ENCODE results near the gene ZFYVE16.
"Not testable (repeated sequence)": the region's sequence is repeated elsewhere in the genome, so short reads cannot be mapped to it uniquely, and the experiment has no call there.

Gene ZFYVE16

DNA sequence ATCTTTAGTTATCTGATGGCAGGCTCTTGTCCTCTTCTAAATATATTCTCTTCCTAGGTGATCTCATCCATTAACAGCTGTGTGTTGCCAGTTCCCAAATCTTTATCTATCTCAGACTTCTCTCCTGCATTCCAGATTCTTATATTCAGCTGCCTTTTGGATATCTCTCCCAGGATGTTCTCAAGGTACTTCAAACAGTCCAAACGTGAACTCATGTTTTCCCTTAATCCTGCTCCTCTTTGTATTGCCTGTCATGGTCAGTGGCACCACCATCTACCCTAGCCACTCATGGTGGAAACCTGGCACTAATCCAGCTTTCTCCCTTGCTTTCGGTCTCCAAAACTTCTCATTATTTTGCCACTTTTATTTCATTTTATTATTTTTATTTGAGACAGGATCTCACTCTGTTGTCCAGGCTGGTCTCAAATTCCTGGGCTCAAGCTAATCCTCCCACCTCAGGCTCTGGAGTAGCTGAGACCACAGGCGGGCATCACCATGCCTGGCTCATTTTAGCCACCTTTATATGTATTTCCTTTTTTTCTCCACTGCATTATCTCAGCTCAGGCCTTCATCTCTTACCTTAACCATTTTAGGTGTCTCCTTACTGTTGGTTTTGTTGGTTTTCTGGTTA is 3.8 kb downstream of the ZFYVE16 start:
- no peak for DNase-seq

DNA sequence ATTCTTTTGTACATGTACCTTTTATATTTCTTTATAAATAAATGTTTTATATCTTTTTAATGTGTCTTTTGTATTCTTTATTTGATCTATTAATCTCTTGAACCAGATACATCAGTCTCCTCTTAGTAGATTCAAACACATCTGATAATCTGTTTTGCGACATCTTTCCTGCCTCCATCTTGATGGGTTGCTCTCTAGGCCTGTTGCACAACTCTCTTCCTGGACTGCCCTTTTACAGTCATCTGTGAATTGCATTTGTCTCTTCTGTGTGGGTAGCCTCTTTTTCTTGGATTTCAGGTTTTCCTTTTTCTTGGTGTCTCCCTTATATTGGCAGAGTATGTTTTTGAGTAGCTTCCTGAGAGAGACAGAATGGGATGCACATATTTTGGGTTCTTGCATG is 6.2 kb downstream of the ZFYVE16 start:
- DNase-seq = no peak

DNA sequence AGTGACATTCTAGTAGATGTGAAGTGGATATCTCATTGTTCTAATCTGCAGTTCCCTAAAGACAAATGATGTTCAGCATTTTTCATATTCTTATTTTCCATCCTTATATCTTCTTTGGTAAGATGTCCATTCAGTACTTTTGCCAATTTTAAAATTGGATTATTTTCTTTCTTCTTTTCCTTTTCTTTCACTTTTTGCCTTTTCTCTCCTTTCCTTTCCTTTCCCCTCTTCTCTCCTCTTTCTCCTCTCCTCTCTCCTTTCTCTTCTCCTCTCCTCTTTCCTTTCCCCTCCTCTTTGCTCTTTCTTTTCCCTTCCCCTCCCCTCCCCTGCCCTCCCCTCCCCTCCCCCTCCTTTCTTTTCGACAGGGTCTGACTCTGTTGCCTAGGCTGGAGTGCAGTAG is 10.1 kb downstream of the ZFYVE16 start:
- DNase-seq = no peak

DNA sequence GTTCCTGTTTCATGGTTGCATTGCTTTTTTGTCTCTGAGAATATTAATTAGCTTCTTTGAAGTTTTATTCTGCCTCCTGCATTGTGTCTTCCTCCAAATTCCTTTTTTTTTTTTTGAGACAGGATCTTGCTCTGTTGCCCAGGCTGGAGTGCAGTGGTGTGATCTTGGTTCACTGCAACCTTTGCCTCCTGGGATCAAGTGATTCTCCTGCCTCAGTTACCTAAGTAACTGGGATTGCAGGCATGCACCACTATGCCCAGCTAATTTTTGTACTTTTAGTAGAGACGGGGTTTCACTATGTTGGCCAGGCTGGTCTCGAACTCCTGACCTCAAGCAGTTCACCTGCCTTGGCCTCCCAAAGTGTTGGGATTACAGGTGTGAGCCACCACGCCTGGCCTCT is 16.5 kb downstream of the ZFYVE16 start:
- not testable (repeated sequence) for DNase-seq

DNA sequence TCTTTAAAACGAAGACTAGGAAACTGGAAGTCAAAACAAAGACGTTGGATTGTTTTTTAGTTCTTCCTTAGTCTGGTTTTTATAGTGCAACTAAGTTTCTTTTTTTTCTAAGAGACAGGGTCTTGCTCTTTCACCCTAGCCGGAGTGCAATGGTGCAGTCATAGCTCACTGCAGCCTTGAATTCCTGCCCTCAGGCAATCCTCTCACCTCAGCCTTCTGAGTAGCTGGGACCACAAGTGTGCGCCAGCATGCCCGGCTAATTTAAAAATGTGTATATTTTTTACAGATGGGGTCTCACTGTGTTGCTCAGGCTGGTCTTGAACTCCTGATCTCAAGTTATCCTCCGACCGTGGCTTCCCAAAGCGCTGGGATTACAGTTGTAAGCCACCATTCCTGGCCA is 27.6 kb downstream of the ZFYVE16 start:
- no peak for DNase-seq

DNA sequence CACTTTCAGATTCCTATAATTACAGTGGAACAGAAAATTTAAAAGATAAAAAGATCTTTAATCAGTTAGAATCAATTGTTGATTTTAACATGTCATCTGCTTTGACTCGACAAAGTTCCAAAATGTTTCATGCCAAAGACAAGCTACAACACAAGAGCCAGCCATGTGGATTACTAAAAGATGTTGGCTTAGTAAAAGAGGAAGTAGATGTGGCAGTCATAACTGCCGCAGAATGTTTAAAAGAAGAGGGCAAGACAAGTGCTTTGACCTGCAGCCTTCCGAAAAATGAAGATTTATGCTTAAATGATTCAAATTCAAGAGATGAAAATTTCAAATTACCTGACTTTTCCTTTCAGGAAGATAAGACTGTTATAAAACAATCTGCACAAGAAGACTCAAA is 29.5 kb downstream of the ZFYVE16 start:
- DNase-seq = no peak

DNA sequence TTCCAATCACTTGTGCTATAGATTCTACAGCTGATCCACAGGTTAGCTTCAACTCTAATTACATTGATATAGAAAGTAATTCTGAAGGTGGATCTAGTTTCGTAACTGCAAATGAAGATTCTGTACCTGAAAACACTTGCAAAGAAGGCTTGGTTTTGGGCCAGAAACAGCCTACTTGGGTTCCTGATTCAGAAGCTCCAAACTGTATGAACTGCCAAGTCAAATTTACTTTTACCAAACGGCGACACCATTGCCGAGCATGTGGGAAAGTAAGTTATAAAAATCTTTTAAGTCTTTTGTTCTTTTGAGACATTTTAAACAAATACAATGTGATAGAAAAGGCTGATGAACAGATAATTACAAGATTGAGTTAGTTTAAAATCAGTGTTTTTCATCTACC is 30.9 kb downstream of the ZFYVE16 start:
- DNase-seq = no peak

DNA sequence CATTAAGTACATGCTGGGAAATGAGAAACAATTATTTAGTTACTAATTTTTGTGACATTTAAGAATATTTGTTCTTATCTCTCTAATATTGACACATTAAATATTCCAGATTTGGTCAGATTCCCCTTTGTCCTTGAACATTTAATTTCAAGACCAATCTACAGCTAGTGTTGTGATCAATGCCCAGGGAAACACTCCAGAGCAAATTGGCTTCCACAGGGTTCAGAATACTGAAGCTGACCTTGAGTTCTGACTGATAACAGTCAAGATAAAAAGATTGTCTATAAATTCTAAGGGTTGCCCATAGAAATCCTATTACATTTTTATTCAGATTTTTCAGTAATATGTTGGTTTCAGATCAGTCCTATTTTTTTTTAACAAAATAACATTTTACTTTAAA is 31.3 kb downstream of the ZFYVE16 start:
- DNase-seq = no peak

DNA sequence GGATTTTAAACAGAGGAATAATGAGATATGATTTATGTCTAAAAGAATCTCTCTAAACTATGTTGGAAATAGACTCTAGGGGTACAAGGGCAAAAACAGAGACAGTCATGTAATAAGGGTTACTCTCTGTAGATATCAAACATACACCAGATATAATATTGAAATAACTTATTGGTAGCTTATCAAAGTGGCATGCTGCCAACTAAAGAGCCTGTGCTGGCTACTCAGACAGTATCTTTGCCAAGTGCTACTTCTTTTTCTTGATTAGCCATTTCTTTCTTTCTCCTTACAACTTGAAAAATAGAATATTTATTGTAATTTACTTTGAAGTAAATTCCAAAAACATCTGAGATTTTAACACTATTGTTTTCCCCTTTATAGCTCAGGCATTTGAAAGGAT is 34.9 kb downstream of the ZFYVE16 start:
- no peak for DNase-seq

DNA sequence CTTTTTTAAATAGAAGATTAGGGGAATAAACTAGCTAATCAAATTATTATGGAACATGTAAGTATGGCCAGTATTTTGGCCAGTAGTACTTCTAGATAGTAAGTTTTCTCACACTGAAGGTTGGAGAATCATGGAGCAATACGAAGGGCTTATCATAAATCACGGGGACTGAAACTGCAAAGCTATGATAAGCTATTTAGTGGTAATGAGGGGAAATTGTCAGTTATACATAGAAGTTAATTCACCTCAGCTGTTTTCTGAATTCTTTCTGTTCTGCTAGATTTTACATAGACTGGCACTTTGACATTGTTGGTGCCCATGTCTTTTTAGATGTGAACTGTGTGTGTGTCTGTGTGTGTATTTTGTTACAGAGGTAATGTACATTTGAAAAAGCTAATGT is 45.5 kb downstream of the ZFYVE16 start:
- DNase-seq = no peak

DNA sequence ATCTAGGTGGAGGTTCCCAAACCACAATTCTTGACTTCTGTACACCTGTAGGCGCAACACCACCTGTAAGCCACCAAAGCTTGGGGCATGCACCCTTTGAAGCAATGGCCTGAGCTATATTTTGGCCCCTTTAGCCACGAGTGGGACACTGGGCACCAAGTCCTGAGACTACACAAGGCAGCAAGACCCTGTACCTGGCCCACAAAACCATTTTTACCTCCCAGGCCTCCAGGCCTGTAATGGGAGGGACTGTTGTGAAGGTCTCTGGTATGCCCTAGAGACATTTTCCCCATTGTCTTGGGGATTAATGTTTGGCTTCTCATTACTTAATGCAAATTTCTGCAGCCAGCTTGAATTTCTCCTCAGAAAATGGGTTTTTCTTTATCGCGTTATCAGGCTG is 55.4 kb downstream of the ZFYVE16 start:
- DNase-seq = no peak

DNA sequence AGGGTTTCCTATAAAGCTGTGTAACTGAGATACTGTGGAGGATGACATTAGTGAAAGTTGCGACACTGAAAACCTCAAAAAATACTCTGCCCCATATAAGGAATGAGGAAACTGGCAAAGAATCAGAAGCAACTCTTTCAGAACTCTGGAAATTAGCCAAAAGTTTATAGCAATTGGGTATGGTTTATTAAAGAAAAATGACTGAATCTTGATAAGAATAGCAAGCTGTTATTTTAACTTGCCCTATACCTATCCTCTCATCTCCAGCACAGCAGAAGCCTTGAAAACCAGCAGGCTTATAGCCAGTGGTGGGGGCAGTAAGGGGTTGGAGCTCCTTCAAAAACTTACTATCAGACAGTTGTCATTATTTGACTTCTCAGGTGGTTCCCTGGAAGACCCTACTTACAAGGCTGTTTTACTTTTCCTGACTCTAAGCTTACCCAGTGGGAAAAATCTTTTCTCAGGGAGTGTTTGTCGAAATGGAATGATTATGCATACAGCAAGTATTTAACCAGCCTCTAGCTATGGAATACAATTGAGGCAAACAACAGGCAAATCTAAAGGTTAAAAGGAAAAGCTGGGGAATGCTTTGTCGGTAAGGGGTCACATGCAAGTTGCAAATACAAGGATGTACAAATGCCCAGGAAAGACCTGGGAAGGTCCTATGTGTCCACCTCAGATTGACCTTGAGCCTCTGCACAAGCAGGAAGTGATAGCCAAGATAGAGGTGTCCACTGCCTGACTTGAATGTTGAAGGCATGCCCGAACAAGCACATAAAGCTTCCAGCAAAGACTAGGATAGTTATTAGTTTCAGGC is 59.0 kb downstream of the ZFYVE16 start:
- DNase-seq = no peak

DNA sequence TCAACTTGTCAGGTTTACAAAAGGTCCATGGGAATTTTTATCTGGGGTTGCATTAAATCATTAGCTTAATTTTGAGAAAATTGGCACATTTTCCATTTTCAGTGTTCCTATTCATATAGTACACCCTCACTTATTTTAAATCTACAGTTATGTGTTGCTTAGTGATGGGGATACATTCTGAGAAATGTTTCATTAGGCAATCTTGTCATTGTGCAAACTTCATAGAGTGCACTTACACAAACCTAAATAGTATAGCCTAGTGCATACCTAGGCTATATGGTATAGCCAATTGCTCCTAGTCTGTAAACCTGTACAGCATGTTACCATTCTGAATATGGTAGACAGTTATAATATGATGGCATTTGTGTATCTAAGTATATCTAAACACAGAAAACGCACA is 60.3 kb downstream of the ZFYVE16 start:
- no peak for DNase-seq

DNA sequence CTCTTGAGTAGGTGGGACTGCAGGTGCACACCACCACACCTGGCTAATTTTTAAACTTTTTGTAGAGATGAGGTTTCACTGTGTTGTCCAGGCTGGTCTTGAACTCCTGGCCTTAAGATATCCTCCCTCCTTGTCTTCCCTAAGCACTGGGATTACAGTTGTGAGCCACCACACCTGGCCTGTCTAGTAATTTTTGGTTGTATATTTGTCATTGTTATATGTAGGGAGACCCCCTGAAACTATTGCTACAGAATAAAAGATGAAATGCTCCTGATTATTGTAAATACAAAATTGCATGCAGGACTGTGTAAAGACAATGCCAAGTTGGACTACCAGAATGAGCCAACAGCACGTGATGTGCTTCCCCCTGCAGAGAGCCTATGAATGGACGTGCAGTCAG is 62.8 kb downstream of the ZFYVE16 start:
- DNase-seq = not testable (repeated sequence)

DNA sequence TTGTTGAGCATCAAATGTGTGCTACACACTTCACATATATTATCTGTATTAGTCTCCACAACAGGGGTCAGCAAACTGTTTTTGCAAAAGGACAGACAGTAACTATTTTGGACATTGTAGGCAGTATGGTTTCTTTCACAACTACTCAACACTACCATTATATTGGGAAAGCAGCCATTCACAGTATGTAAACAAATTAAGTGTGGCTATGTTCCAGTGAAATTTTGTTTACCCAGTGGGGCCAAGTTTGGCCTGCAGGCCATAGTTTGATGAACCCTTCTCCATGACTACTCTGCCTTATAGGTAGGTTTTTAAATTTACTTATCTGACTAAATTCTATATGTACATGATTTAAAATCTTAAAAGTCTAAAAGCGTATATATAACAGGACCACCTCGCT is 67.1 kb downstream of the ZFYVE16 start:
- no peak for DNase-seq

DNA sequence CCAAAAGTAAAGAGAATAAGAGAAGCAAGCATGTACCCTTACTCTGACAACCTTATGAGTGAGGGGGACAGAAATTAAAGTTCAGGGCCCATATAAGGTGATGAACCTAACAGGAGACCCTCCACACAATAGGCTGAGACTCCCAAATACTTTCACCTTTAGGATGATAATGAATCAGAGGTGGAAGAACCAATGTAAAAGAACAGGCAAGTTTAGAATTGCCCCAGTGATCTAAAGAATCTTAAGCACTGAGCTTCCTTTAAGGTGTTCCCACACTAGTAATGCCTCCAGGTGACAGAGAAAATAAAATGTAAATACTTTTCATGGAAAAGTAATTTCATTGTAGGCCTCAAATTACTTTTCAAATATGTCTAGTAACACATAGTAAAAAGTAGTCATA is 71.8 kb downstream of the ZFYVE16 start:
- no peak for DNase-seq

DNA sequence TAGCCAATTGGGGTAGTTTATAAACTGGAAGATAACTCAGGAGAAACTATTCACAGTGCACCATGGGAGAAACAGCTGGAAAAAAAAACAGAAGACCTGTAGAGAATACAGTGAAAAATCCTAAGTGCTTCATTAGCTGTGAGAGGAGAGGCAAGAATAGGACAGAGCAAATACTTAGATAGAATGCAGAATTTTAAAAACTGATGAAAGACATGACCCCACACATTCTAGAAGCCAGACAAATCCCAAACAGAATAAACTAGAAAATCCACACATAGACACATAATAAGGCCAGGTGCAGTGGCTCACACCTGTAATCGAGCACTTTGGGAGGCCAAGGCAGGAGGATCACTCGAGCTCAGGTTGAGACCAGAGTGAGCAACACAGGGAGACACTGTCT is 72.5 kb downstream of the ZFYVE16 start:
- DNase-seq = no peak

DNA sequence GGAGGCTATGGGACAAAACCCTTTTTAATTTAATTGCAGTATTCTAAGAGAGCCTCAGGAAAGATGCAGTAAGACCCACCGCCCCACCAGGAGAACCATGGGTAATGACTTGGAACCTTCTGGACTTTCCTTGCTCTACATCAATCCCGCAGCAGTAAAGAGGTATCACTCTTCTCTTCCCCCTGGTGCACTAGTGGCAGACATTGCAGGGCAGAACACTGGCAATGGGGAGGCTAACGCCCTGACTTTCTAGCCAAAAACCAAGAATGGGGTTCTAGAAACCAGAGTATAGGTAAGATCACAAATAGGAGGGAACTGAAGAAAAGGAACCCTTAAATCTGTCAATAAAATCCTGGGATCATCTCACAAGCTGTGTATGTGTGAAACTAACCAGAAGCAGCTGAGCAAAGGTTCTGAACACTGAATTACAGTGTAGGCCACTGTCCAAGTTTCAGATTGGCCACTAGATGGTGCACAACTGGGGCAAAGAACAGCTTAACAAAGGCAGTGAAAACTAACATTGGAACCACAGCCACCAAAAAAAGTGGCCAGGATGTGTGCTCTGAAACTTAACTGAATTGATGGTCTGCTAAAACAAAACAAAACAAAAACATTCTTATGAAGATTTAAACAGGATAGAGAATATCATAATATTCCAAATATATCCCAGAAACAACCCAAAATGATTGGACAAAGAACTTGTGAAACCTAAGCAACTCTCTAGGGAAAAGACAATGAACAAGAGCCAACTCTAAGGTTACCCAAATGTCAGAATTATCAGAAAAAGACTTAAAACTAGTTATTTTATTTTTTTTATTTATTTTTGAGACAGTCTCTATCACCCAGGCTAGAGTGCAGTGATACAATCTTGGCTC is 73.4 kb downstream of the ZFYVE16 start:
- no peak for DNase-seq

DNA sequence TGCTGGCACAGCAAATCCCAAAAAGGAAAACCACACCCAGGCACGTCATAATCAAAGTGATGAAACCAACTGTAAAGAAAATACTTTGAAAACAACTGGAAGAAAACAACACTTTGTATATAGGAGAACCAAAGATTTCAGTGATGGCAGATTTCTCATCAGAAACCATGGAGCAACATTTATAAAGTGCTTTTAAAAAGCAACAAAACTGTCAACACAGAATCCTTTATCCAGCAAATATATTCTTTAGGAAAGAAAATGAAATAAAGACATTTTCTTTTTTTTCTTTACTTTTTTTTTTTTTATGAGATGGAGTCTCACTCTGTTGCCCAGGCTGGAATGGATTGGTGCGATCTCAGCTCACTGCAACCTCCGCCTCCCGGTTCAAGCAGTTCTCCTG is 74.7 kb downstream of the ZFYVE16 start:
- no peak for DNase-seq

DNA sequence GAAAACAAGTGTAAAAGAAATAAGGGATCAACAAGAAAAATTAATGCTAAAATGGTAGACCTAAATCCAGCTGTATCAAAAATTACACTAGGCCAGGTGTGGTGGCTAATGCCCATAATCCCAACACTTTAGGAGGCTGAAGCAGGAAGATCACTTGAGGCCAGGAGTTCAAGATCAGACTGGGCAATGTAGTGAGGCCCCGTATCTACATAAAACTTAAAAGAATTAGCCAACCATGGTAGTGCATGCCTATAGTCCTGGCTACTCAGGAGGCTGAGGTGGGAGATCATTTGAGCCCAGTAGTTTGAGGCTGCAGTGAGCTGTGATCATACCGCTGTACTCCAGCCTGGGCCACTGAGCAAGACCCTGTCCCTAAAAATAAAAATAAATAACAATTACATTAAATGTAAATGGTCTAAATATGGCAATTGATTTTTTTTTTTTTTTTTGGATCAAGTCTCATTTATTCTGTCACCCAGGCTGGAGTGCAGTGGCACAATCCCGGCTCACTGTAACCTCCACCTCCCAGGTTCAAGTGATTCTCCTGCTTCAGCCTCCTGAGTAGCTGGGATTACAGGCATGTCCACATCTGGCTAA is 75.9 kb downstream of the ZFYVE16 start:
- DNase-seq = no peak

DNA sequence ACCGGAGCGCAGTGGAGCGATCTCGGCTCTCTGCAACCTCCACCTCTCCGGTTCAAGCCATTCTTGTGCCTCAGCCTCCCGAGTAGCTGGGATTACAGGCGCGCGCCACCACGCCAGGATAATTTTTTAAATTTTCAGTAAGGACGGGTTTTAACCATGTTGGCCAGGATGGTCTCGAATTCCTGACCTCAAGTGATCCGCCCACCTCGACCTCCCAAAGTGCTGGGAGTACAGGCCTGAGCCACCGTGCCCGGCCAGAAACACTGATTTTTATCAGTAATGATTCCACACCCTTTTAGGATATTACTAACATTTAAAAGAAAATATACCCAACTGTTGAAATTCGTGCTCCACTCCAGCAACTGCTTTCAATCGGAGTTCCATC is 79.6 kb downstream of the ZFYVE16 start:
- no peak for DNase-seq

DNA sequence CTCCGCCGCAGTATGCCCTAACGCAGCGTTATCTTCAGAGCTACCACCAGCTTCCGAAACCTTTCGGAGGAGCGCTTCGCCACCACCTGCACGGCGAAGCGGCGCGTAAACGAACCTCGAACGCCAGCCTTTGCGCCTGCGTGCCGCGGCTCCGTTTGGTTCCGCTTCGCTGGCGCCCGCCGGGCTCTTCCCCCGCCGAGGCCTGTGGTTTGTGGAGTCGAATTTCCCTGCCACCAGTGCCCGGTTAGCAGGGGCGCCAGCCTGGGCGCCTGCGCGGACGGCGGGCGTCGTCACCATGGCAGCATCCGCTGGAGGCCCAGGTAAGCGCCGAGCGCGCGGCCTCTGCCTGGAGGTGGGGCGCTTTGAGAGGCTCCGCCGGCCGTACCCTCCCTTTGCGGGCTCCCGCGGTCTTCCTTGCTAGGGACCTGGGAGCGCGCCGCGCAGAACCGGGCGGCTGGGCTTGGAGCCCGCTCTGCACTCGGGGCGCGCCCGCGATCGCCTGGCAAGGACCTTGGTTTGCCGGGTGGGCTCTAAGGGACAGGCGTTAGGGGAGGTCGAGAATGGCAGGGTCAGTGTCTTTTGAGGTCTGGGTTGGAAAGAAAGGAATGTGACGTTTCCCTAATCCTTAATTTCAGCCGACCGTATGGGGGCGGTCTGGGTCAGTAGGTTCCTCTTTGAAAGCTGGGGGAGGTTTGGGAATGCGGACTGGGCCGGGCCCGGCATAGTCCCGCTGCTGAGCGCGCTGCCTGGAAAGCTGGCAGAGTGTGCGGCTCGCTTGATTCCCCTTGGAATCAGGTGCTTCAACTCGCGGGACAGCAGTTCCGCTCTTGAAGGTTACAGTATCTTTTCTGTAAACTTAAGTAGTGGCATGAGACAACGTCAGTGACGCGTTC is 80.2 kb downstream of the ZFYVE16 start, which contains the start of gene FAM151B:
TSS of gene FAM151B (plus strand) at position 272 of the 893 bp plus-strand sequence. CDS start at position 296, 24 bp downstream.
- DNase-seq = peak; percentile 94
